HepG2 (cell line): ENCODE data around the gene GNPNAT1. TPM values are rescaled to one million over a fixed set of nuclear protein-coding genes. Genes with fewer than 3 reads are reported as not detected.

Source experiments
- ATAC-seq: fragments of 200-7000 bp; cut with Tn5 transposase; 3 replicates; pipeline ENCODE4 v1.9.1; 2020; ENCODE audit warnings: mild to moderate bottlenecking, moderate library complexity
- BruUV-seq: library from RNA; stranded (reverse); fragments of 400-500 nt; replicated peaks from 2 replicates; lab custom pipeline; 2021; lab: Mats Ljungman, UMichigan
- CTCF ChIA-PET: fragments of 300-600 bp; formaldehyde crosslinking; extraction: SDS; loops from one replicate; lab custom pipeline; 2021; ENCODE audit warnings: low total read pairs, inconsistent platforms, low intra/inter-chr PET ratio; lab: Yijun Ruan, JAX
- POLR2A ChIA-PET: fragments of 350-600 bp; sonication (Branson Sonifier 250); formaldehyde crosslinking; loops from one replicate; lab custom pipeline; 2020; ENCODE audit warnings: antibody characterized with exemption, inconsistent platforms; lab: Yijun Ruan, JAX
- DNase-seq: peaks from one replicate; pipeline ENCODE4 v3.0.0-alpha.2; 2015; ENCODE audit warnings: low spot score
- FAIRE-seq: peaks from 3 replicates; lab custom pipeline; 2011; peaks lifted over from hg19 to GRCh38; lab: Jason Lieb, UNC
- H2AFZ ChIP-seq: one replicate; pipeline ENCODE4 v1.6.1; 2011; ENCODE audit warnings: low read length, inconsistent platforms
- H3K27ac ChIP-seq: fragments of 300-600 bp; 3 replicates; pipeline ENCODE4 v1.8.0; 2011; ENCODE audit warnings: mixed run types, mild to moderate bottlenecking, mixed read lengths, low read length, inconsistent platforms; ENCODE audit not compliant: insufficient read depth; ENCODE audit errors: extremely low read length
- H3K27me3 ChIP-seq, 2 experiments: fragments of 200-600 bp in 1 of 2; 2 replicates in 1 of 2; 3 replicates in 1 of 2; pipeline versions ENCODE4 v1.6.0 to v1.8.0; 2011; ENCODE audit warnings: low read length in 2 of 2, mild to moderate bottlenecking in 2 of 2, moderate library complexity in 2 of 2, inconsistent platforms in 1 of 2; ENCODE audit not compliant: insufficient read depth in 2 of 2, control insufficient read depth in 1 of 2
- H3K36me3 ChIP-seq, 2 experiments: fragments of 200-600 bp in 1 of 2; replicated peaks in 1 of 2; 2 replicates in 1 of 2; 3 replicates in 1 of 2; pipeline versions ENCODE4 v1.5.1 to v1.8.0; 2011; ENCODE audit warnings: low read length in 2 of 2, inconsistent platforms in 1 of 2; ENCODE audit not compliant: insufficient read depth in 2 of 2, control insufficient read depth in 1 of 2
- H3K4me1 ChIP-seq: 2 replicates; pipeline ENCODE4 v1.5.1; 2012; ENCODE audit warnings: low read length, inconsistent platforms; ENCODE audit not compliant: insufficient read depth
- H3K4me2 ChIP-seq: 2 replicates; pipeline ENCODE4 v1.6.0; 2011; ENCODE audit warnings: low read depth, low read length, inconsistent platforms
- H3K4me3 ChIP-seq, 3 experiments: fragments of 200-600 bp in 1 of 3; sonication (generic), shearing (Covaris generic) in 1 of 3; replicated peaks in 1 of 3; 2 replicates each; pipeline ENCODE4 v1.5.1; 2011 to 2016; ENCODE audit warnings: low read length in 3 of 3, inconsistent platforms in 2 of 3, low read depth in 2 of 3, mild to moderate bottlenecking in 2 of 3, control low read depth in 1 of 3, mixed read lengths in 1 of 3; ENCODE audit not compliant: insufficient read depth in 1 of 3
- H3K79me2 ChIP-seq: one replicate; pipeline ENCODE4 v1.6.1; 2011; ENCODE audit warnings: low read length, inconsistent platforms; ENCODE audit not compliant: insufficient read depth
- H3K9ac ChIP-seq: 2 replicates; pipeline ENCODE4 v1.6.0; 2011; ENCODE audit warnings: mild to moderate bottlenecking, low read depth, low read length, inconsistent platforms; ENCODE audit not compliant: insufficient read depth
- H3K9me3 ChIP-seq: 2 replicates; pipeline ENCODE4 v1.5.1; 2012; ENCODE audit warnings: mild to moderate bottlenecking, low read length
- H4K20me1 ChIP-seq: 2 replicates; pipeline ENCODE4 v1.6.0; 2011; ENCODE audit warnings: inconsistent platforms, mild to moderate bottlenecking, low read length, moderate library complexity; ENCODE audit not compliant: insufficient read depth
- SAP130 ChIP-seq: IDR thresholded peaks from 2 replicates; pipeline ENCODE4 v1.6.1; 2016; ENCODE audit warnings: low read depth
- ZBTB49 ChIP-seq: sonication (generic); formaldehyde crosslinking; IDR thresholded peaks from 2 replicates; pipeline ENCODE4 v1.4.0; 2020; ENCODE audit warnings: missing genetic modification reagents, borderline replicate concordance
- ZFP82 ChIP-seq: sonication (generic); formaldehyde crosslinking; IDR thresholded peaks from 2 replicates; pipeline ENCODE4 v1.5.1; 2020; ENCODE audit warnings: mild to moderate bottlenecking, missing genetic modification reagents, borderline replicate concordance
- ZNF234 ChIP-seq: sonication (generic); formaldehyde crosslinking; conservative IDR thresholded peaks from 2 replicates; pipeline ENCODE4 v1.5.1; 2020; ENCODE audit warnings: mild to moderate bottlenecking, missing genetic modification reagents
- ZNF432 ChIP-seq: sonication (generic); formaldehyde crosslinking; IDR thresholded peaks from 2 replicates; pipeline ENCODE4 v1.5.0; 2020; ENCODE audit warnings: missing genetic modification reagents, mild to moderate bottlenecking, borderline replicate concordance
- WGBS: methylation state at CpG from one replicate; pipeline ENCODE4 v1.1.6; 2017; ENCODE audit warnings: low lambda C conversion rate; 5-methylcytosine and 5-hydroxymethylcytosine counted together
- in situ Hi-C: cut with HindIII; loops from 2 replicates; pipeline ENCODE4 v1.10.0; 2017; ENCODE audit warnings: low pct_unique_long_range_greater_than_20kb; ENCODE audit not compliant: extremely low pct_ligation_motif_present
- intact Hi-C: fragments of 100-400 bp; cut with micrococcal nuclease; formaldehyde crosslinking; loops from one replicate; pipeline ENCODE4 v1.10.0; 2022; ENCODE audit not compliant: unreplicated experiment
- polyA plus RNA-seq, 8 experiments: library from polyadenylated mRNA; depleted of rRNA in 3 of 8; stranded (reverse) in 7 of 8; unstranded in 1 of 8; fragments of >200 nt; fragmentation: Illumina TruSeq in 4 of 8; extraction: Trizol in 4 of 8; gene quantifications; 2 replicates each; pipeline versions ENCODE4 v1.2.1 to v1.2.3, GENCODE V29; 2011 to 2016; ENCODE audit warnings: low read depth in 4 of 8, missing spikeins in 1 of 8, mixed read lengths in 1 of 8; ENCODE audit not compliant: insufficient read depth in 1 of 8
- total RNA-seq, 5 experiments: library from RNA; depleted of rRNA; stranded (reverse); fragments of >200 nt; fragmentation: Illumina TruSeq; extraction: Trizol; gene quantifications; 2 replicates each; pipeline ENCODE4 v1.2.3, GENCODE V29; 2016; ENCODE audit warnings: low read depth in 1 of 5
- TF ChIP-seq, protein P1 (sequence below): sonication (generic); formaldehyde crosslinking; IDR thresholded peaks from 2 replicates; pipeline ENCODE4 v1.4.0; 2020; ENCODE audit warnings: missing genetic modification reagents, borderline replicate concordance

Gene GNPNAT1
- total and polyA plus RNA-seq, 2 of the 13 experiments (the other 11 are each of a cell fraction or from before 2014, with no cell fraction given) = 38.3 to 54.9 TPM

DNA sequence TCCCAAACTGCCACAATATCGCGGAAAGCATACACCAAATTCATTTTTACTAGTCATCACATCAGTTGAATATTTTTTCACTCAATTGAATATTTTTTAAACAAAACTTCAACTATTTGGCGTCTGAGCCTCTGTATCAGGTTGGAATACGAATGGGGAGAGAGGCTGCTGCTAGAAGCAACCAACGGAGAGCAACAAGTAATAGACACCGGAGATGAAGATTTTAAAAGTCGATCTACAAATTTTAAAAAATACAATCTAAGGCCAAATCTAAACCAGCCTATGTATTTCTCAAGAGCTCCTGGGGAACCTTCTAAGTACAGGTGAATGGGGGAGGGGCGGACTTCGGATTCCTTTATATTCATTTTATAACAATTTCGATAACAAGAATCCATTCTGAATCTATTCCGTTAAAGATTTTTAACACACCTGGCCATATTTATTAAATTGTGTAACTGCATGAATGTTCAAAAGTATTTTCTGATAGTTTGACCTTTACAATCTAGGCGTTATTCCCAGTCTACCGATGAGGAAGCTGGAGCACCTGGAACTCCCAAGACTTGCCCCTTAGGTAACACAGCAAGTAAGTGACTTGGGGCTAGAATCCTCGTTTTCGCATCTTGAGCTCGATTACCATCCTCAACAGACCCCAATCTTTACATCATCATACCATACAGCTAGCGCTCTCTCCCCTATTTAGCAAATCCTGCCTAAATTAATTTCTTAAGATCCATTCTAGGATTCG, 1.2 kb downstream of the GNPNAT1 start:
- H3K79me2 ChIP-seq = peaks cover 54% of the 10 kb centered on the region
- ChIA-PET POLR2A (interaction anchor here (0.7 to 4.3 kb wide), 9 partner anchors 16 to 171 kb away, joined by 3 to 27 read pairs (median 4); partner anchors contain the start of genes ERO1A and STYX), CTCF (no interaction called here)

More for the DNA sequence above, 1.2 kb downstream of the GNPNAT1 start:
- TF ChIP-seq ZNF234 (CRISPR knock-in tag) (no peak), ZBTB49 (CRISPR knock-in tag) (no peak), SAP130 (CRISPR knock-in tag) (peak; percentile 23; the same call in 1 of the 2 replicates), ZNF432 (CRISPR knock-in tag) (no peak), ZFP82 (CRISPR knock-in tag) (no peak; the same call in 1 of the 2 replicates)
- TF ChIP-seq, protein P1, sequence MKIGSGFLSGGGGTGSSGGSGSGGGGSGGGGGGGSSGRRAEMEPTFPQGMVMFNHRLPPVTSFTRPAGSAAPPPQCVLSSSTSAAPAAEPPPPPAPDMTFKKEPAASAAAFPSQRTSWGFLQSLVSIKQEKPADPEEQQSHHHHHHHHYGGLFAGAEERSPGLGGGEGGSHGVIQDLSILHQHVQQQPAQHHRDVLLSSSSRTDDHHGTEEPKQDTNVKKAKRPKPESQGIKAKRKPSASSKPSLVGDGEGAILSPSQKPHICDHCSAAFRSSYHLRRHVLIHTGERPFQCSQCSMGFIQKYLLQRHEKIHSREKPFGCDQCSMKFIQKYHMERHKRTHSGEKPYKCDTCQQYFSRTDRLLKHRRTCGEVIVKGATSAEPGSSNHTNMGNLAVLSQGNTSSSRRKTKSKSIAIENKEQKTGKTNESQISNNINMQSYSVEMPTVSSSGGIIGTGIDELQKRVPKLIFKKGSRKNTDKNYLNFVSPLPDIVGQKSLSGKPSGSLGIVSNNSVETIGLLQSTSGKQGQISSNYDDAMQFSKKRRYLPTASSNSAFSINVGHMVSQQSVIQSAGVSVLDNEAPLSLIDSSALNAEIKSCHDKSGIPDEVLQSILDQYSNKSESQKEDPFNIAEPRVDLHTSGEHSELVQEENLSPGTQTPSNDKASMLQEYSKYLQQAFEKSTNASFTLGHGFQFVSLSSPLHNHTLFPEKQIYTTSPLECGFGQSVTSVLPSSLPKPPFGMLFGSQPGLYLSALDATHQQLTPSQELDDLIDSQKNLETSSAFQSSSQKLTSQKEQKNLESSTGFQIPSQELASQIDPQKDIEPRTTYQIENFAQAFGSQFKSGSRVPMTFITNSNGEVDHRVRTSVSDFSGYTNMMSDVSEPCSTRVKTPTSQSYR (CRISPR knock-in tag) = peak; percentile 60
- BruUV-seq = TSS peak; percentile 53
- Histone ChIP-seq H4K20me1 (peaks cover 16% of the 10 kb centered on the region; the same call in 1 of the 2 replicates), H3K4me3 (peak overlapping the region; percentile 65 to 90 (median 88)), H3K9me3 (no peaks in the 10 kb centered on the region), H3K9ac (peak overlapping the region; percentile 83), H3K4me1 (peaks cover 49% of the 10 kb centered on the region), H3K27me3 (no peaks in the 10 kb centered on the region; a peak in 2 of 5 replicates), H3K4me2 (peak overlapping the region; percentile 84), H3K27ac (peak overlapping the region; percentile 90), H2AFZ (no peak overlapping the region), H3K36me3 (0 out of 5 replicates have a peak, but pooled peaks cover 0 to 4% of the 10 kb centered on the region in 2 experiments)
- no peak for ATAC-seq
- WGBS = under 1% methylated on average over 18 of the region's 18 CpGs
- no peak for FAIRE-seq
- intact Hi-C loops (loop anchor here (2.0 kb wide), 1 partner anchor 59 kb away; the partner anchor contains the start of gene STYX), in situ Hi-C loops (no loop called here)
- no peak for DNase-seq
